Measurements from ENCODE around the gene MYL5.

MYL5 gene

GRCh38 chr4:723751-724530, 49.6 kb downstream of the MYL5 start:
- TF ChIP-seq CTCF (IDR thresholded peaks at IDR 0.05), result no peak
- H3K27ac ChIP-seq, result no peak overlapping the region

DNA sequence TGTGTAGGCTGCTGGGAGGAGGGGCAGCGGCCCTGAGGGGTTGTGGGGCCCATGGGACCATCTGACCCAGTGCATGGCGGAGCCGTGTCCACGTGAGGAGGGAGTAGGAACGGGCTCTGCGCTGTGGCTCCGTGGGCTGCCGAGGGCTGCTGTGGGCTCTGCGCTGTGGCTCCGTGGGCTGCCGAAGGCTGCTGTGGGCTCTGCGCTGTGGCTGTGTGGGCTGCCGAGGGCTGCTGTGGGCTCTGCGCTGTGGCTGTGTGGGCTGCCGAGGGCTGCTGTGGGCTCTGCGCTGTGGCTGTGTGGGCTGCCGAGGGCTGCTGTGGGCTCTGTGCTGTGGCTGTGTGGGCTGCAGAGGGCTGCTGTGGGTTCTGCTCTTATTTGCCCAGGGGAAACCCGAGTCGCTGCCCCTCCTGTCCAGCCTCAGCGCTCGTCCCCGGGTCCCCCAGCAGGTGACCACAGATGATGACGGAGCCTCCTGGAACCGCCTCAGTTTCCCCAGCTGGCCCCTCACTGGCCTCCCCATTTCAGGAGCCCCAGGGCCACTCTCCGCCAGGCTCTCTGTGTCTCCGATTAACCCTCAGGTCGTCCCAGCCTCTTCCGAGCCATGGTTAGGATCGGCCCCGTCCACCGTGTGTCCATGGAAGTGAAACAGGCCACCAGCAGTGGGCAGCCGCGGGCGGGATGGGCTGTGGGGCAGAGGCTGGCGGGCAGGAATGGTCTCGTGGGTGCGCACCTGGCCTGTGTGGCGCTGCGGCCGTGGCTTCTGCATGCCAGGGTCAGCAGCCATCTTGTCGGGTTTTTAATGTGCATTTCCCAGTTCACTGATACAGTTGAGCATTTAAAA, 51.3 kb downstream of the MYL5 start:
- no peak for DNase-seq
- intact Hi-C loops (cut with DNase I; ENCODE audit: low total_unique reads), result no loop called here
- Histone ChIP-seq H3K27me3 (no peaks in the 10 kb centered on the region), H3K4me1 (peaks cover 0 to 21% (median 8%) of the 10 kb centered on the region in 4 donors), H3K36me3 (peaks cover under 1 to 23% (median 17%) of the 10 kb centered on the region in 3 donors), H3K9me3 (no peaks in the 10 kb centered on the region), H3K27ac (peak overlapping the region; percentile 16 to 37), H3K4me3 (no peak overlapping the region)
- TF ChIP-seq CTCF (IDR thresholded peaks at IDR 0.05), result no peak

More at GRCh38 chr4:723751-724530, 49.6 kb downstream of the MYL5 start:
- Histone ChIP-seq H3K9me3 (no peaks in the 10 kb centered on the region), H3K4me1 (peaks cover 0 to 21% (median 8%) of the 10 kb centered on the region in 4 donors), H3K36me3 (peaks cover 0 to 16% (median 12%) of the 10 kb centered on the region in 3 donors), H3K4me3 (no peak overlapping the region), H3K27me3 (no peaks in the 10 kb centered on the region)
- intact Hi-C loops (cut with DNase I; ENCODE audit: low total_unique reads), result no loop called here
- no peak for DNase-seq

- no peak for DNase-seq
- Histone ChIP-seq H3K27ac (peak overlapping the region; percentile 16 to 37), H3K4me1 (peaks cover 0 to 14% (median 8%) of the 10 kb centered on the region in 4 donors), H3K4me3 (no peak overlapping the region), H3K36me3 (peaks cover 7 to 30% (median 24%) of the 10 kb centered on the region in 3 donors), H3K27me3 (no peaks in the 10 kb centered on the region), H3K9me3 (no peaks in the 10 kb centered on the region)
- no peak for TF ChIP-seq CTCF (IDR thresholded peaks at IDR 0.05)
- intact Hi-C loops (cut with DNase I; ENCODE audit: low total_unique reads), result no loop called here
Measured at GRCh38 chr4:726235-726787, 52.0 kb downstream of the MYL5 start.

DNA sequence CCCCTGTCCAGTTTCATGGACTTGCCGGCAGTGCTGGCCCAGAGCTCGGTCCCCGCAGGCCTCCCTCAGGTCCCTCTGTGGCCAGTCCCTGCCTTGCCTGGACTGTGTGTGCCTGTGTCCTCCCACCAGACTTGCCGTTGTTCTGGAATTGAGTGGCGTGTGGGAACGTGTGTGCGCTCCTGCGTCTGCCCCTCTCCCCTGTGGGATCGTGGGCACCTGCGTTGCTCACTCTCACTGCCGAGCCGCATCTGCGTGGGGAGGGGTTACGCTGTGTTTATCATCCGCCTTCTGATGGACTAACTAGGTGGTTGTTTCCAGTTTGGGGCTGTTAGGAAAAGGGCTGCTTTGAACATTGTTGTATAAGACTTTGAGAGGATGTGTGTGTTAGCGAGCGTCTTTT, 52.5 kb downstream of the MYL5 start:
- no peak for TF ChIP-seq CTCF (IDR thresholded peaks at IDR 0.05)
- Histone ChIP-seq H3K27me3 (no peaks in the 10 kb centered on the region), H3K27ac (no peak overlapping the region), H3K4me1 (peaks cover 0 to 12% (median 8%) of the 10 kb centered on the region in 4 donors), H3K9me3 (no peaks in the 10 kb centered on the region), H3K36me3 (peaks cover 8 to 31% (median 26%) of the 10 kb centered on the region in 3 donors), H3K4me3 (no peak overlapping the region)
- intact Hi-C loops (cut with DNase I; ENCODE audit: low total_unique reads), result no loop called here
- DNase-seq, result no peak

DNA sequence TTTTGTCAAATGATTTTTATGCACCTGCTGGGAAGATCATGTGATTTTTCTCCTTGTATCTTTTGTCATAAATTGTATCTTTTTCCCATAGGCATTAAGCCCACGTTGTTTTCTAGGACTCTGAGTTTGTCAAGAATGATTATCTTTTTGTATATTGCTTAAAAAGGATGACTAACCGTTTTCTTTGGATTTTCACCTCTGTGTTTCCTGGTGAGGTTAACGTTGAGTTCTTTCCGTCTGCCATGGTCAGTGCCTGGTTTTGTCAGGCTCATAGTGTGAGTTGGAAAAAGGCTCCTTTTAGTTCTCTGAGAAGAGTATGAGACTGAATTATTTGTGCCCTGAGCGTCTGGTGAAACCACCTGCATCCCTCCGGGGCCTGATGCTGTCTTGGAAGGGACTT, 53.2 kb downstream of the MYL5 start:
- Histone ChIP-seq H3K4me3 (no peak overlapping the region), H3K27ac (no peak overlapping the region), H3K27me3 (no peaks in the 10 kb centered on the region), H3K9me3 (no peaks in the 10 kb centered on the region), H3K4me1 (peaks cover 0 to 12% (median 8%) of the 10 kb centered on the region in 4 donors), H3K36me3 (peaks cover 12 to 31% (median 31%) of the 10 kb centered on the region in 3 donors)
- intact Hi-C loops (cut with DNase I; ENCODE audit: low total_unique reads), result no loop called here
- no peak for TF ChIP-seq CTCF (IDR thresholded peaks at IDR 0.05)
- no peak for DNase-seq
